ENCODE measurements around the gene CUX1. TPM values are rescaled to one million over a fixed set of nuclear protein-coding genes. Genes with fewer than 3 reads are reported as not detected.

Gene CUX1
- total RNA-seq, 4 donors from 2014 or later = 58.2 to 295 (median 76.9) TPM

GRCh38 chr7:102189756-102190155 lies 372.3 kb downstream of the CUX1 start:
- Histone ChIP-seq H3K4me1 (no peaks in the 10 kb centered on the region), H3K36me3 (no peaks in the 10 kb centered on the region), H3K9me3 (no peaks in the 10 kb centered on the region), H3K4me3 (no peak overlapping the region), H3K27ac (no peak overlapping the region), H3K27me3 (no peaks in the 10 kb centered on the region)
- DNase-seq = no peak
- intact Hi-C loops (cut with DNase I; ENCODE audit: low total_unique reads) = no loop called here
- no peak for TF ChIP-seq POLR2A (IDR thresholded peaks at IDR 0.05)
- TF ChIP-seq, protein P1, sequence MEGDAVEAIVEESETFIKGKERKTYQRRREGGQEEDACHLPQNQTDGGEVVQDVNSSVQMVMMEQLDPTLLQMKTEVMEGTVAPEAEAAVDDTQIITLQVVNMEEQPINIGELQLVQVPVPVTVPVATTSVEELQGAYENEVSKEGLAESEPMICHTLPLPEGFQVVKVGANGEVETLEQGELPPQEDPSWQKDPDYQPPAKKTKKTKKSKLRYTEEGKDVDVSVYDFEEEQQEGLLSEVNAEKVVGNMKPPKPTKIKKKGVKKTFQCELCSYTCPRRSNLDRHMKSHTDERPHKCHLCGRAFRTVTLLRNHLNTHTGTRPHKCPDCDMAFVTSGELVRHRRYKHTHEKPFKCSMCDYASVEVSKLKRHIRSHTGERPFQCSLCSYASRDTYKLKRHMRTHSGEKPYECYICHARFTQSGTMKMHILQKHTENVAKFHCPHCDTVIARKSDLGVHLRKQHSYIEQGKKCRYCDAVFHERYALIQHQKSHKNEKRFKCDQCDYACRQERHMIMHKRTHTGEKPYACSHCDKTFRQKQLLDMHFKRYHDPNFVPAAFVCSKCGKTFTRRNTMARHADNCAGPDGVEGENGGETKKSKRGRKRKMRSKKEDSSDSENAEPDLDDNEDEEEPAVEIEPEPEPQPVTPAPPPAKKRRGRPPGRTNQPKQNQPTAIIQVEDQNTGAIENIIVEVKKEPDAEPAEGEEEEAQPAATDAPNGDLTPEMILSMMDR (IDR thresholded peaks at IDR 0.05) = no peak

GRCh38 chr7:102190776-102191350 lies 373.4 kb downstream of the CUX1 start:
- Histone ChIP-seq H3K4me3 (no peak overlapping the region), H3K4me1 (no peaks in the 10 kb centered on the region), H3K27ac (no peak overlapping the region), H3K36me3 (no peaks in the 10 kb centered on the region), H3K27me3 (no peaks in the 10 kb centered on the region), H3K9me3 (no peaks in the 10 kb centered on the region)
- DNase-seq = no peak
- no peak for TF ChIP-seq POLR2A (IDR thresholded peaks at IDR 0.05)
- TF ChIP-seq, protein P1 (IDR thresholded peaks at IDR 0.05) = no peak
- intact Hi-C loops (cut with DNase I; ENCODE audit: low total_unique reads) = no loop called here

DNA sequence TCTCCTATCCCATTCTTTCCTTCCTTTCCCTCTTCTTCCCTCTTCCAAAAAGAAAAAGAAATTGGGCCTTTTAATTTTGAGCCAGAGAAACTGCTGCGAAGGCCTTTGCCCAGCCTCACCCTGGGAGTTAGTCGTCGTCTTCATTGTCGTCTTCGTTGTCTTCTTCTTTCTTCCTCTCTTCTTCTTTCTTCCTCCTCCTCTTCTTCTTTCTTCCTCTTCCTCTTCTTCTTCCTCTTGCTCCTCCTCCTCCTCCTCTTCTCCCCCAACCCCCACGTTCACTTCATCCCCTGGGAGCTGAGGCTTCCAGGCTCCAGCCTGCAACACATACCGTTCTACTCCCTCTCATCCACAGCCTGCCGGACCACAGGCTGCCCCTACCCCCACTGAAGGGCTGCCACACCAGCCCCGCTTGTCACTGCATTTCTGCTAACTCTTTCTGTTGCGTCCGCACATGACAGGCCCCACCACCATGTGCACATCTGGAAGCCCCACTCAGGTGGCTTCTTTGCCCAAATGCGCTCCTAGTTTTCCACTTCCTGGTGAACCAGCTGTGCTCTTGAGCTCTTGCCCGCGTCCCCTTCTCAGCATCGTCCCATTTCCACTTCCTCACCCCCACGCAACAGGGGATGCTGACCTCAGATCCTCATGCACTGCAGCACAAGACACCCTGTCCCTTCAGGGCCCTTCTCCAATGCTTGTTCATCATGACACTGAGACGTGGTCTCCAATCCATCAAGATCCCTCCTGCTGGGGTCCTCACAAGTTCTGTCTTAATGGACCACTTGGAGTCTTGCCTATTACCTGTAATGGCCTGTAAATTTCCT lies 374.3 kb downstream of the CUX1 start:
- no peak for DNase-seq
- Histone ChIP-seq H3K4me3 (no peak overlapping the region), H3K27me3 (no peaks in the 10 kb centered on the region), H3K36me3 (no peaks in the 10 kb centered on the region), H3K27ac (no peak overlapping the region), H3K4me1 (no peaks in the 10 kb centered on the region), H3K9me3 (no peaks in the 10 kb centered on the region)
- TF ChIP-seq, protein P1 (IDR thresholded peaks at IDR 0.05) = no peak
- TF ChIP-seq POLR2A (IDR thresholded peaks at IDR 0.05) = no peak
- intact Hi-C loops (cut with DNase I; ENCODE audit: low total_unique reads) = no loop called here

DNA sequence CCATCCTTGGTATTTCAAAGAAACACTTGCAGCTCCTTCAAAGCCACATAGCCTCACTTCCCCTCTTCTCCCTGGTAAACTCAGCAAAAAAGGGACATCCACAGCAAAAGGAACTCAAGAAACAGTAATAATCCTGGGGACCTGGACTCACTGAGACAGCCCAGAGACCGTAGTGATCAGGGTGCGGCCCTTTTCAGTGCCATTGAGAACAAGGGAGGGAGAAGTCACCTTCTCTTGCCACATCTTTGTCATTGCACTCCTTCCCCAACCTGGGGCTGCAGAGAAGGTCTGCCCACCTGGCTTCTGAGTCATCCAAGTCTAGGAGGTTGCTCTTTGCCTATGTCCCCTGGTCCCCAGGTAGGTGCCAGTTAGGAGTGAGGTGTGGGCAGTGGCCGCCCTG lies 375.4 kb downstream of the CUX1 start:
- intact Hi-C loops (cut with DNase I; ENCODE audit: low total_unique reads) = no loop called here
- no peaks in the 10 kb centered on the region for H3K9me3 ChIP-seq
- H3K27me3 ChIP-seq = no peaks in the 10 kb centered on the region
- no peaks in the 10 kb centered on the region for H3K36me3 ChIP-seq
- H3K4me1 ChIP-seq = no peaks in the 10 kb centered on the region
- H3K4me3 ChIP-seq = no peak overlapping the region
- no peak for TF ChIP-seq POLR2A (IDR thresholded peaks at IDR 0.05)
- TF ChIP-seq, protein P1 (IDR thresholded peaks at IDR 0.05) = no peak
- DNase-seq = no peak
- H3K27ac ChIP-seq = no peak overlapping the region

DNA sequence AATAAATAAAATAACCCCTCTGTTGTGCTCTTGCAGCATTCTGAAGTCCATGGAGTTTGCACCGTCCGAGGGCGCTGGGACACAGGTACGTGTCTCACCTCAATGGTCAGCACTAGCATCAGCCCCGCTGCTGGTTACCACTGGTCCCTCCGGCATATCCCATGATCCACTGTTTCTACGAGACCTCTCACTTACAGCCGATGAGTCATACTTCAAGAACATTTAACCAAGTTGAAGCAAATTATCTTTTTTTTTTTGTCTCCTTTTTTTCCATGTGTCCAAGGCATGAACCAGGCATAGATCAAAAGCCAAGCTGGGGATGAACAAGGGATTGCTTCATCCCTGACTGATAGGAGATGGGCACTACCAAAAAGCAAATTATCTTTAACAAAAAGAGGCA lies 376.4 kb downstream of the CUX1 start:
- Histone ChIP-seq H3K36me3 (no peaks in the 10 kb centered on the region), H3K27ac (no peak overlapping the region), H3K4me1 (no peaks in the 10 kb centered on the region), H3K9me3 (no peaks in the 10 kb centered on the region), H3K27me3 (no peaks in the 10 kb centered on the region), H3K4me3 (no peak overlapping the region)
- intact Hi-C loops (cut with DNase I; ENCODE audit: low total_unique reads) = no loop called here
- DNase-seq = no peak
- TF ChIP-seq, protein P1 (IDR thresholded peaks at IDR 0.05) = no peak

Data from uterus (tissue), 4 donors.